DND-41 (cell line): Measurements from ENCODE around the gene ZNF444.
A peak's percentile ranks its signal among the peaks of the same experiment; 100 is the strongest.

Experiments used
- ATAC-seq: fragments of 200-7000 bp; cut with Tn5 transposase; 3 replicates; pipeline ENCODE4 v1.9.1; 2021; ENCODE audit warnings: low read depth; ENCODE audit not compliant: insufficient read depth
- DNase-seq: peaks from one replicate; pipeline ENCODE4 v3.0.0-alpha.2; 2020
- H2AFZ ChIP-seq: 2 replicates; pipeline ENCODE4 v1.6.0; 2012; ENCODE audit warnings: low read depth, low read length
- H3K27ac ChIP-seq: 2 replicates; pipeline ENCODE4 v1.5.1; 2012; ENCODE audit warnings: low read length, inconsistent platforms
- H3K27me3 ChIP-seq: fragments of 200-600 bp; sonication (generic); 2 replicates; pipeline ENCODE4 v1.6.0; 2012; ENCODE audit warnings: low read length, mild to moderate bottlenecking, inconsistent platforms; ENCODE audit not compliant: insufficient read depth, poor library complexity
- H3K36me3 ChIP-seq: 2 replicates; pipeline ENCODE4 v1.5.1; 2012; ENCODE audit warnings: low read length, inconsistent platforms; ENCODE audit not compliant: insufficient read depth
- H3K4me1 ChIP-seq: 2 replicates; pipeline ENCODE4 v1.5.1; 2012; ENCODE audit warnings: mild to moderate bottlenecking, low read length; ENCODE audit not compliant: insufficient read depth
- H3K4me2 ChIP-seq: 2 replicates; pipeline ENCODE4 v1.6.0; 2012; ENCODE audit warnings: mild to moderate bottlenecking, moderate library complexity, low read length, inconsistent platforms; ENCODE audit not compliant: insufficient read depth
- H3K4me3 ChIP-seq, 2 experiments: fragments of 200-600 bp in 1 of 2; shearing (Covaris generic) in 1 of 2; 2 replicates each; pipeline ENCODE4 v1.5.1; 2012 to 2016; ENCODE audit warnings: inconsistent platforms in 2 of 2, low read length in 2 of 2, mild to moderate bottlenecking in 2 of 2, low read depth in 1 of 2, moderate library complexity in 1 of 2
- H3K79me2 ChIP-seq: 2 replicates; pipeline ENCODE4 v1.6.0; 2012; ENCODE audit warnings: low read length, inconsistent platforms; ENCODE audit not compliant: insufficient read depth
- H3K9ac ChIP-seq: 2 replicates; pipeline ENCODE4 v1.6.0; 2012; ENCODE audit warnings: low read depth, mild to moderate bottlenecking, inconsistent platforms, low read length, moderate library complexity
- H3K9me3 ChIP-seq: 2 replicates; pipeline ENCODE4 v1.5.1; 2012; ENCODE audit warnings: low read length, moderate library complexity, mild to moderate bottlenecking, inconsistent platforms; ENCODE audit not compliant: insufficient read depth, severe bottlenecking
- H4K20me1 ChIP-seq: 2 replicates; pipeline ENCODE4 v1.6.0; 2012; ENCODE audit warnings: low read length; ENCODE audit not compliant: insufficient read depth
- CTCF ChIP-seq: IDR thresholded peaks from 2 replicates; pipeline ENCODE4 v1.5.1; 2012; ENCODE audit warnings: borderline replicate concordance, low read length, moderate library complexity, mild to moderate bottlenecking; ENCODE audit not compliant: poor library complexity, severe bottlenecking; ENCODE audit errors: extremely low read depth
- EZH2 ChIP-seq: IDR thresholded peaks from 3 replicates; pipeline ENCODE4 v1.6.1; 2012; ENCODE audit warnings: borderline replicate concordance, low read depth, mild to moderate bottlenecking, moderate library complexity, low read length, inconsistent platforms; ENCODE audit not compliant: severe bottlenecking

Gene ZNF444

GRCh38 chr19:56144831-56145230, 3.7 kb downstream of the ZNF444 start:
- no peaks in the 10 kb centered on the region for H3K27me3 ChIP-seq
- DNase-seq: no peak
- H3K9ac ChIP-seq: no peak overlapping the region
- H3K79me2 ChIP-seq: peaks cover 58% of the 10 kb centered on the region
- no peak for TF ChIP-seq CTCF
- no peak for TF ChIP-seq EZH2
- H3K9me3 ChIP-seq: no peaks in the 10 kb centered on the region
- no peak overlapping the region for H3K4me3 ChIP-seq
- H3K4me1 ChIP-seq: peaks cover 39% of the 10 kb centered on the region
- peaks cover 26% of the 10 kb centered on the region for H4K20me1 ChIP-seq
- H3K27ac ChIP-seq: peak overlapping the region; percentile 47
- H3K4me2 ChIP-seq: no peak overlapping the region
- no peak for ATAC-seq
- H2AFZ ChIP-seq: no peak overlapping the region
- peaks cover 41% of the 10 kb centered on the region for H3K36me3 ChIP-seq

GRCh38 chr19:56145698-56146097, 4.6 kb downstream of the ZNF444 start:
- Histone ChIP-seq H3K79me2 (peaks cover 65% of the 10 kb centered on the region), H3K4me3 (no peak overlapping the region), H3K4me1 (peaks cover 34% of the 10 kb centered on the region), H3K4me2 (no peak overlapping the region), H3K36me3 (peaks cover 48% of the 10 kb centered on the region), H3K27ac (no peak overlapping the region), H3K27me3 (no peaks in the 10 kb centered on the region), H4K20me1 (peaks cover 33% of the 10 kb centered on the region), H3K9ac (no peak overlapping the region), H3K9me3 (no peaks in the 10 kb centered on the region), H2AFZ (no peak overlapping the region)
- ATAC-seq (no peak), DNase-seq (no peak)
- TF ChIP-seq CTCF (no peak), EZH2 (no peak)

GRCh38 chr19:56146904-56147303, 5.8 kb downstream of the ZNF444 start:
- H4K20me1 ChIP-seq: peaks cover 38% of the 10 kb centered on the region
- peaks cover 48% of the 10 kb centered on the region for H3K36me3 ChIP-seq
- peaks cover 30% of the 10 kb centered on the region for H3K4me1 ChIP-seq
- no peak overlapping the region for H3K9ac ChIP-seq
- H3K4me3 ChIP-seq: no peak overlapping the region
- H3K9me3 ChIP-seq: no peaks in the 10 kb centered on the region
- no peak overlapping the region for H2AFZ ChIP-seq
- H3K79me2 ChIP-seq: peaks cover 64% of the 10 kb centered on the region
- no peak overlapping the region for H3K4me2 ChIP-seq
- no peak for TF ChIP-seq EZH2
- no peak for TF ChIP-seq CTCF
- DNase-seq (no peak), ATAC-seq (no peak)
- H3K27me3 ChIP-seq: no peaks in the 10 kb centered on the region
- no peak overlapping the region for H3K27ac ChIP-seq

- H3K36me3 ChIP-seq: peaks cover 48% of the 10 kb centered on the region
- peaks cover 26% of the 10 kb centered on the region for H3K4me1 ChIP-seq
- no peak overlapping the region for H3K4me2 ChIP-seq
- no peaks in the 10 kb centered on the region for H3K9me3 ChIP-seq
- DNase-seq (no peak), ATAC-seq (no peak)
- no peak overlapping the region for H3K9ac ChIP-seq
- no peak overlapping the region for H3K4me3 ChIP-seq
- H3K27me3 ChIP-seq: no peaks in the 10 kb centered on the region
- H3K27ac ChIP-seq: no peak overlapping the region
- peaks cover 61% of the 10 kb centered on the region for H3K79me2 ChIP-seq
- peaks cover 39% of the 10 kb centered on the region for H4K20me1 ChIP-seq
- H2AFZ ChIP-seq: no peak overlapping the region
- TF ChIP-seq CTCF (no peak), EZH2 (no peak)
These were observed 6.2 kb downstream of the ZNF444 start for GRCh38 chr19:56147307-56147706.
